ENCODE results near the gene DDX1.

The DDX1 gene

DNA sequence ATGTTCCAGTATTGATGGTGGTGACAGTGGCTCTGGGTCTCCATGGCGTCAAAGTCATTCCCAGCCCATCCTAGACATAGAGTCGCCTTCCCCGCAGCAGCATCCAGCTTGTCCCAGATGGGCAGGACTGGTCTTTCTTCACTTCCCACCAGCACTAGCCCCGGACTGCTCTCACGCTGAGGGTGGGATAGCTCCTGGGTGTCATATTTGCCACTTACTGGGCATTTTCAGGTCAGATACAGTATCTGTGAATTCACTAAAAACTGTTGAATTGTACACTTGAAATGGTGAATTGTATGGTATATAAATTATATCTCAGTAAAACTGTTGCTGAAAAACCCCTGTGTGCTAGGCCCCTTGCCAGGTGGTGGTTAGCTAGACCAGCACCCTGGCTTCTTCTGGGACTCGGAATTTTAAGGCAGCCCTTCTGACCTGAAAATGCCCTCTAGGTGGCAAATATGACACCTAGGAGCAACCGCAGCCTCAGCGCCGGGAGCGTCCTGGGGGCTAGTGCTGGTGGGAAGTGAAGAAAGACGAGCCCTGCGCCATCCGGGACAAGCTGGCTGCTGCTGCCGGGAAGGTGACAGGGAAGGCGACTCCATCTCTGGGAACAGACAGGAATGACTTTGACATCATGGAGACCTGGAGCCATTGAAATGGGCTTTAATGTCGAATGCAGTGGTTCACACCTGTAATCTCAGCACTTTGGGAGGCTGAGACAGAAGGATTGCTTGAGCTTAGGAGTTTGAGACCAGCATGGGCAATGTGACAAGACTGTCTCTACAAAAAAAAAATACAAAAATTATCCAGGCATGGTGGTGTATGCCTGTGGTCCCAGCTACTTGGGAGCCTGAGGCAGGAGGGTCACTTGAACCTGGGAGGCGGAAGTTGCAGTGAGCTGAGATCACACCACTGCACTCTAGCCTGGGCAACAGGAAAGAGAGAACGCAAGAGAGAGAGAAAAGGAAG, 56.2 kb downstream of the DDX1 start:
- no peak for DNase-seq

DNA sequence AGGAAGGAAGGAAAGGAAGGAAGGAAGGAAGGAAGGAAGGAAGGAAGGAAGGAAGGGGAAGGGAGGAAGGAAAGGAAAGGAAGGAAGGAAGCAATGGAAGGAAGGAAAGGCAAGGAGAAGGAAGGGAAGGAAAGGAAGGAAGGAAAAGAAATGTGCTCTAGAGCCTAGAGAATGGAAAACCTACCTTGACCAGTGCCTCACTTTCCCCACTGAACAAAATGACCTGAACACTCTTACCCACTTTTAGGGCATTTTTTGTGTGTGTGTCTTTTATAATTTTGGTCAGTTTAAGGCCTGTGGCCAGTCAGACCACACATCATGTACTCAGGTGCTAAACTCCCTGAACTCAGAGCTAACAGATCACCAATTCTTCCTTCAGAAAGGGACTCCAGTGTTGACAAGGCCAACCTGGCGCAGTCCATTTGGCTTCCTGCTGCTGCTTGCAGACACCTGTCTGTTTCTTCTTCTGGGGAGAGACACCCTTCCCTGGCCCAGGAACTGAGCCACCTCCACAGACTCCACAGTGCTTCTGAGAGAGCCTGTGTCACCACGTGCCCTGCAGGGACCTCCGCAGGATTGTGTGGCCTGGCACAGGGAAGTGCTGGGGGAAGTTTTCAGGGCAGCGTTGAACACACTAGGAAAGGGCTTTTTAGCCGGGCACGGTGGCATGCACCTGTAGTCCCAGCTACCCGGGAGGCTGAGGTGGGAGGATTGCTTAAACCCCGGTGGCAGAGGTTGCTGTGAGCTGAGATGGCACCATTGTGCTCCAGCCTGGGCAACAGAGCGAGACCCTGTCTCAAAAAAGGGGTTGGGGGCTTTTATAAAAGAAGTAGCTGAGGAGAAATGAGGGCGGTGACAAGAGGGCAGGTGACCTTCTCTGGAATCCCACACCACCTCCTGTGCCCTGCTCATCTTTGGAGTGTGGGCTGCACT, 57.2 kb downstream of the DDX1 start:
- DNase-seq: no peak

DNA sequence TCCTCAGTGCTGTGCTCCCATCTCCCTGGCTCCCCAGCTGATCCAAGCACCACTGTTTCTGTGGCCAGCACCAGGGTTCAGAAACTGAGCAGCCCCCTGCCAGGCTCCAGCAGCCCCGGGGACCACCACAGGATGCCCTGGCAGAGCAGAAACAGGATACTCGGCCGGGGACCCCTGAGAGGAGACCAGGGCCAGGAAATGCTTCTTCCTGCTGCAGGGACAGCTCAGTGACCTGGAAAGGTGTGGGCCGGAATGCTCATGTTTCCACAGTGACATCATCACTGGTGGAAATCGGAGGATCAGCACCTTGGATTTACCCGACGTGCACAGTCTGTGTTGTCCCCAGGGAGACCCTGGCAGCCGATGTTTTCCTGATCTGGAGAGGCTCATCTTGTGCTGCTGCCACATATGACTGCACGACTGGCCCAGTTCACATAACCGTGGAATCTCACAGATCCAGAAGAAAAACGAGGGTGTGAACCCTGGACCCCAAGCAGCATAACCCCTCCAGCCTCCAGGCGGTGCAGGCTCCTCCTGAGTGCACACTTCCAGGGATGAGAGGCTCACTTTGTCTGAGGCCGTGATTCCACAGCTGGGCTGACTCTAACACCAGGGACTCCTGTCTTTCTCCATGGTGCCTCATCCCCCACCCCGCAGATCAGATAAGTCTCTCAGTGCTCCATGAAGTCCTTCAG, 58.0 kb downstream of the DDX1 start:
- DNase-seq: no peak

DNA sequence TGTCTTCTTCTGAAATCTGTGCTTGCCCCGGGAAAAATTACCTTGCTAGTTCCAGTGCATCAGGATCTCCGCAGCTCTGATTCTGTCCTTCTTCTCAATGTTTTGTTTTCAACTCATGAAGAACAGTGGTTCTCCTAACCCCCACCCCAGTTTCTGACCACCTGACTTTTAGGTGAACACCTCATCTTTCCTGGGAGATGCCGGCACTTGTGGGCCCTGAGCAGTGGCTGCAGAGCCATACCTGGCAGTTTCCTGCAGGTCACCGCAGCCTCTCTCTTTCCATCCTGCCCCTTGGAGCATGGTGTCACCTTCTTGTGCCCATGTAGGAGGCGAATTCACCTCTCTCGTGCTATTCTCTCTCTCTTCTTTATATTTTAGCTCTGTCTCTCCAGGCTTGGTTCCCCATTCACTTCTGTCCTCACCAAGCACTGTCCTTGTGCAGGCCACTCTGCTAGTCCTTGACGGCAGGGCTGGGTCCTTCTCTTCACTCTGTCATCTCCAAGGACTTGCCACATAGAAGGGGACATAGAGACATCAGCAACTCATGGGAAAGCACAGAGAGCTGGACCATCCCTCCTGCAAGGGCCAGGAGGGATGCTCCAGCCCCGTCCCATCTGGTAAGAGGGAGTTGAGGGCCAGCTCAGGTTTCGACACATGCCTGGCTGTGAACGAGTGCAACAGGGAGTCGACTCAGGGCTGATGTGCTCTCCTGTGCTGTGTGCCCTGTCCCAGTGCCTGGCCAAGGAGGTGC, 59.1 kb downstream of the DDX1 start:
- DNase-seq: no peak

DNA sequence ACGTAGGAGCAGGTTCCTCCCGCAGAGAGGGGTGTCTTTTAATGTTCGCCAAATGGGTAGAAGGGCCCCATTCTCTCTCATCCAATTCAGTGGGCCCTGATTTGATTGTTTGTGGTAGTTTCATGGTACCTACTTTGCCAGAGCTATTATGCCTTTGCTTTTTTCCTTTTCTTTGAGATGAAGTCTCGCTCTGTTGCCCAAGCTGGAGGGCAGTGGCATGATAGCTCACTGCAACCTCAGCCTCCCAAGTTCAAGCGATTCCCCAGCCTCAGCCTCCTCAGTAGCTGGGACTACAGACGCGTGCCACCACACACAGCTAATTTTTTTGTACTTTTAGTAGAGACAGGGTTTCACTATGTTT, 59.7 kb downstream of the DDX1 start:
- no peak for DNase-seq

DNA sequence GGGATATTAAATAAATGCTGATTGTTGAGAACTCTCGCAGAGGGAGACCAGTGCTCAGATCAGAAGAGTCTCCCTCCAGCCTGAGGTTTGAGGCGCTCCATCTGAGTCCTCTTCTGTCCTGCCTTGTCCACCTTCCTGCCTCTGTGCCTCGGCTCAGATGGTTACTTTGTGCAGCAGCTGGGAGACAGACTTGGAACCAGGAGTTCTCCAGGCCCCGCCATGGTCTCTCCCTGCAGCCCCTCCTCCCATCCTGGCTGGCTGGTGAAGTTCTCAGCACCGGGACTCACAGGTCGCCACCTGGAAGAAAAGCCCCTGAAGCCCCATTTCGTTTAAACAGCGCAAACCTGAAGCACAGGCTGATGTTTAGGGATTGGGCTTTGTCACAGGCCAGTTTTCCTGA, 60.6 kb downstream of the DDX1 start:
- DNase-seq: no peak

DNA sequence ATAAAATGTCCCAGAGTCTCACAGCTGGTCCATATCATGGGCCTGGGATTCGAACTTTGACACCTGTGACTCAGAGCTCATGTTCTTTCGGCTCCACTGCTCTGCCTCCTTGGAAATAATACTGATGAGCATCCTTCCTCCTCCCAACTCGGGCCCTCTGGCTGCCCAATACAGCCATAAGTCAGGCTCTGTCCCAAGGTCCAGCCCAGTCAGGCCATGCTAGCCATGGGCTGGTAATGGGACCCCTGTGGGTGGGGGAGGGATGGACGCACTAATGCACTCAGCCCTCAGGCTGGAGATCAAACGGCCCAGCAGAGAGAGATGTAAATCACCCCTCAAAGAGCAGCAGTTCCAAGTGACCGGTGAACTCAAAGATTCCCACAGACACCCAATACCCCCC, 61.1 kb downstream of the DDX1 start:
- DNase-seq: no peak

DNA sequence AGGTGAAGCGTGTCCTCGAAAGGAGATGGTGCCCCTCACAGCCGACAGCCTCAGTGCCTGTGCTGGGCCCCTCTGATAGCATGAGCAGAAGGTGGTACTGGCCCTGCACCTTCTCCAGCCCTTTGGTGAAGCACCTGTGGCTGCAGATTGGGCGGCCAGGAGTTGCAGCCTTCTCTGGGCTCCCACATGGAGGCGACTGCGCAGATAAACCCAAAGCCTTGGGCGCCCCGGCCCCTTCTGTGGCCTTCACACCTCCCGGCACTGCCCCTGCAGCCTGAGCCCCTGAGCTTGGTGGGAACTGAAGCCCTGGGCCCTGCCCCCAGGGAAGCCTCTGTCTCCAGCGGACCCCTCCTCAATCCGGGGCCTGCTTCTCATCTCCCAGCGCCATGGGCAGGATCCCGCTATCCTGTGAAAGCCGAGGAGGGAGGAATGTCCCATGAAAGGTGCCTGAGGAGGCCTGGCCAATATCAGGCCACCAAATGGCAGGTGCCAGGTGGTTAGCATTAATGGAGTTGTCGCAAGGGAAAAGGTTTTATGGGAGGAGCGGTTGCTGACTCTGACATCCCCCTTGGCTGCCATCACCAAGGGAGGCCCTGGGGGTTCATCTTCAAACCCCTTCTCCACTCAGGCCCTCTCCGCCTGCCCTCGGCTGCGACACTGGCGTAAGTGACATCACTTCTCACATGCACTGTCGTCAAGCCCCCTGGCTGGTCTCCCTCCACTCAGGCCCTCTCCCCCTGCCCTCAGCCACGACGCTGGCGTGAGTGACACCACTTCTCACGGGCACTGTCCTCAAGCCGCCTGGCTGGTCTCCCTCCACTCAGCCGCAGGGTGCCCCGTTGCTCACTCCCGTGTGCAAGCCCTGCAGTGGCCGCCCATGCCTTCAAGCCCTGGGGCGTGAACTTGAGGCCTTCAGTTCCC, 62.4 kb downstream of the DDX1 start:
- DNase-seq: no peak

DNA sequence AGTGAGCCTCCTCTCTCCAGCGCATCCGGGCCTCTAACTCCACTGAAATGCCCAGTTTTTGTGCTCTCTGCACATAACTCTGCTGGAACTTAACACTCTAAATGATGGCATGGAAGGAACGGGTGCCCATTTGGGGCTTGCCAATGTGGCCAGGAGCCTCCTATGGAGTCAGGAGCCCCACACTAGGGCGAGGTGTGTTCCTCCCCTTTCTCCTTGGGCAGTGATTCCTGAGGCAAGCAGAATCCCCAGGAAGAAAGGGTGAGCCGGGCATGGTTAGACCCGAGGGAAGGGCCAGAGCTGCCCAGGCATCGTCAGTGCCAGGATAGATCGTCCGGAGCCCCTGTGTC, 63.0 kb downstream of the DDX1 start:
- no peak for DNase-seq

DNA sequence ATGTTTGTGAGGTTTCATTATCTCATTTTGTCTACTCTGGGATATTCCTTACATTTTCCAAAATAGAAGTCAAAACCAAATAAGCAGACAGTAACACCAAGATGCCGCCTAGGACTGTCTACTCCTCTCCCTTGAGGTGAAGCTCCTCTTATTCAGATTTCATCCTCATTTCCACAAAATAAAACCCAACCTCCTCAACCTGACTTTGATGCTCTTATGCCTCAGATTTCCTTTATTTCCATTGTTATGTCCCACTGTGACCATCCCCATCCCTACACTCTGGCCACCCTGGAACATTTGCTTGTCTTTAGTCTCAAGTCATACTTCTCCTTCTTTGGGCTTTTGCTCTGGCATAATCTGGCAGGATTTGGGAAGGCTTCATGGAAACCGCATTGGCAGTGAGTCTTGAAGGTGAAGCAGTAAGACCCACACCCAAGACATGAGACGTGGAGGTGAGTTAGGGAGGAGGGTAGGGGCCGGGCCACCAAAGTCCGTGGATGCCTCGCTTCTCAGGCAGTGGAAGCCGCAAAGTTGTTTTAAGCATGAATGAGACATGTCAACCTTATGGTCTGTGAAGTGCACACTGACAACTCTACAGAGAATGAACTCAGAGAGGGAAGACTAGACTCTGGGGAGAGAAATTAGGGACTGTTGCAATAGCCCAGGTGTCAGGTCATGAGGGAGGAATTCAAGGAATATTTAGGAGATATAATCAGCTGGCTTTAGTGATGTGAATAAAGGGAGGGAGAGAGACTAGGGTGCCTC, 63.6 kb downstream of the DDX1 start:
- no peak for DNase-seq

DNA sequence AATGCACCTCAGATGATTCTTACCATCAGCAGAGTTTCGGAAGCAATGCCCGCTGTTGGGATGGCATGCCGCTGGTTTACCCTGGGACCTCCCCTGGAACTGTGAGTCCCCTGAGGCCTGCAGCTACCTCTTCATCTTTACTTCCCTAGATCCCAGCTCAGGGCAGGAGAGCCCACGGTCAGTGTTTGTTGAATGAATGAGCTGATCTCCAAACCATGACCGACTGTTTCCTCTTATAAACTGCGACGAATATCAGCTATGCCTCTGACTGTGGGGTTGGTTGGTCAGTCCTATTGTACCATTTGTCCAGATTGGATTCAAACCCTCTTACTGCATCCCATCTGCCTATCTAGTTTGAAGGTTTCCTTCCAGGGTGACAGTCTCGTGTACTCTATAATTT, 64.4 kb downstream of the DDX1 start:
- no peak for DNase-seq

DNA sequence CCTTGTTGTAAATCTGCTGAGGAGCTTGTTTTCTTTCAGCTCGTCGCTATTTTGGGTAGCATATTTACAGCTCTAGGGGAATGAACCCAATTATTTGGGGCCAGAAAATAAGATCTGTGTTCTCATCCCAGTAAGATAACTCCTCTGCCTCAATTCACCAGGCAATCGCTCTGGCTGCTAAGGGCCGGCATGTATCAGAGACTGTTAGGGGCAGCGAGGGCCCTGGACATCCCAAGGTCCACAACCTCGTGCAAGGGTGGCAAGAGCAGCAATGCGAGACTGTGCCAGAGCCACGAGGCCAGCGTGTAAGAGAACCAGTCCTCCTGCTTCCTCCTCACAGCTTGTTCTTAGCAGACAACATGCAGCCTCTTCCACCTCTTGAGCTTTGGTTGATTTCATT, 66.1 kb downstream of the DDX1 start:
- no peak for DNase-seq

DNA sequence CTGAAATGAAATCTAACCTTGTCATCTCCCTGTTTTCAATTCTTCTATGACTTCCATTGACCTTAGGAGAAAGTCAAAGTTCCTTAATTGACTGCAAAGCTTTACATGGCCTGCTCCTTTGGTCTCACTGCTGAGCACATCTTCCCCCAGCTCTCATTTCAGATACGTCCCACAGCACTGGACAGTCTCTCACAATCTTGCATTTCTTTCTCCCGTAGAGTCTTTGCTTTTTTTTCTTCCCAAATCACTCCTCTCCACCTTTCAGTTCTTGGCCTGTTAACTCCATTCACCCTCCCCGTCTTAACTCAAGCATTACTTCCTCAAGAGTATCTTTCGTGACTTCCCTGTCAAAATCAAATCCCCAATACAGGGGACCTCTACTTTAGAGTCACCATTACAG, 67.2 kb downstream of the DDX1 start:
- no peak for DNase-seq

DNA sequence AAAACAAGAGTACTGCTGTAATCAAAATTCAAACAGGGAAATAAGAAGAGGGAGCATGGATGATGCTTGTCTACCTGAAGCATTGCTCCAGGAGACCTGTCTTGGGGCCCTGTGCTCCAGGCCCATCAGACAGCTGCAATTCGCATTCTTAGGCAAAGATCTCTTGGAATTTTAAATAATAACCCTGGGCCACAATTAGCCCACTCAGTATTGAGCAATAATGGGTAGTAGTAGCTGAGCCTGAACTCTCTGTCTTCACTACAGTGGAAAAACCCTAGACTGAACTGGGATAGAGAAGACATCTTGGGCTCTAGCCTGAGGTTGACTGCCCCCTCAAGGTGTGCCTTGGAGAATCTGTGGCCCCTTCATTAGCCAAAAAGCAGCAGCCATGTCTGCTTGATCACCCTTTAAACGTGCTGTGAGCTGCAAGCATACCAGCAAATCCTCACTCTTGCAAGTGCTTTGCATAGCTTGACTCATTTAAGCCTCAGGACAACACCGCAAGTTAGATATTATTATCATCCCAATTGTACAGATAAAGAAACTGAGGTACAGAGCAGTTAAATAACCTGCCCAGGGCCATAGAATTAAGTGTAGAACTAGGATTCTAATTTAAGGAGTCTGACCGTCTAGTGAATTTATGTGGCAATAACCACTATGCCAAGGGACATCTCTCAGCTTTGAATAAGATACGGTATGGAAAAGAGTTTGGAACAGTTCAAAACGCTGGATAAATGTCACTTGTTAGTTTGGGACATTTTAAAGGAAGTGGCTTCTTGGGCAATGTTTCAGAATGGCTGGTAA, 69.0 kb downstream of the DDX1 start:
- no peak for DNase-seq

DNA sequence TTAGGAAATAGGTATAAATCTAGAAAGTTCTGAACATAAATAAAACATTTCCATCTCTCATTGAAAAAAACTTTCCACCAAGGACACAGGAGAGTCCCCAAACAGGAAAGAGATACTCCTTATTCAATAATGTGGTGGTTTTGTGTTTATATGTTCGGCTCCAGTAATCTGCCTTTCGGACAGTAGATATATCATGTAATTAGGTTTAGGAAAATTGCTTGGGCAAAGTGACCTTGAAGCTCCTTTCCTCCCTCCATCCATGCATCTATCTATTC, 69.6 kb downstream of the DDX1 start:
- DNase-seq: no peak

DNA sequence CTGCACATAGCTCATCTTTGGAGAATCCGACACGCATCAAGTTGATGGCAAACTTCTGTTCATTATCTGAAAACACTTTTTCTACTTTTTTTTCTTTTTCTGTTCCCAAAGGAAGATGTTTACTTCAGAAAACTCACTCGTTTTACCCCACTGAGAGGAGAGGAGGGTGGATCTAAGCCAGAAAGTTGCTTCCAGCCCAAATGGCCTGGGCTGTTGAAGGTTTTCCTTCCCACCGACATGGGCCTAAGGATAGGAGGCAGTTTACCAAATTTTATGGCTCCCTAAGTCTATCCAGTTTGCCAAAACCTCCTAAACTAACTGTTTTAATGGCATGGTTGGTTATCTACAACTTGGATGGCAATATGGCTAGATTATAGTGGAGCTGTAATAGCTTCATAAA, 70.4 kb downstream of the DDX1 start:
- DNase-seq: no peak

DNA sequence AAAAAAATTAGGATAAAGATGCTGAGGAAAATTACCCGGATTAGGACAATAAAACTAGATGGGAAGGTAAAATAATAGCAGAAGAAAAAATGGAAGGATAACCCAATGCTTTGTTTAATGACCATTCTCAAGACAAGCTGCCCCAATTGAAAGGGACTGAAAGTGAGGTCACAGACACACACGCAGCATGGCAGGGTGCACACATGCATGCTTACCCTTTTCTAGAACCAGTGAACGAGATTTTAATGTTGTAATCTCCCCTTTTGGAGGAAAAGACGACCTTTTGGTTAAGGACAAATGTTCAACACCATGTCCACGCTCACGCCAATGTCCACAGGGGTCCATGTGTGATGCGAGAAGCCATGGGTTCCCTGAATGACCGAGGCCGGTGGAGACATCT, 70.9 kb downstream of the DDX1 start:
- no peak for DNase-seq

DNA sequence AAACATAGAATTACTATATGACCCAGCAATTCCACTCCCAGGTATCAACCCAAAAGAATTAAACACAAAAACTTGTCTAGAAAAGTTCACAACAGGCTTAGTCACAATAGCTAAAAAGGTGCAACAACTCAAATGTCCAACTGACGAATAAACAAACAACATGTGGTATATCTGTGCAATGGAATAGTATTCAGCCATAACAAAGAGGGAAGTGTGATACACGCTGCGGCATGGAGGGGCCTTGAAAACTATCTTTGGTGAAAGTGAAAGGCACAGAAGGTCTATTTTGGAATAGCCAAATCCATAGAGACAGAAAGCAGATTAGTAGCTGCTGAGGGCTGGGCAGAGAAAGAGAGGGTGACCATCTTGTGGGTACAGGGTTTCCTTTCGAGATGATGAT, 72.1 kb downstream of the DDX1 start:
- DNase-seq: no peak

DNA sequence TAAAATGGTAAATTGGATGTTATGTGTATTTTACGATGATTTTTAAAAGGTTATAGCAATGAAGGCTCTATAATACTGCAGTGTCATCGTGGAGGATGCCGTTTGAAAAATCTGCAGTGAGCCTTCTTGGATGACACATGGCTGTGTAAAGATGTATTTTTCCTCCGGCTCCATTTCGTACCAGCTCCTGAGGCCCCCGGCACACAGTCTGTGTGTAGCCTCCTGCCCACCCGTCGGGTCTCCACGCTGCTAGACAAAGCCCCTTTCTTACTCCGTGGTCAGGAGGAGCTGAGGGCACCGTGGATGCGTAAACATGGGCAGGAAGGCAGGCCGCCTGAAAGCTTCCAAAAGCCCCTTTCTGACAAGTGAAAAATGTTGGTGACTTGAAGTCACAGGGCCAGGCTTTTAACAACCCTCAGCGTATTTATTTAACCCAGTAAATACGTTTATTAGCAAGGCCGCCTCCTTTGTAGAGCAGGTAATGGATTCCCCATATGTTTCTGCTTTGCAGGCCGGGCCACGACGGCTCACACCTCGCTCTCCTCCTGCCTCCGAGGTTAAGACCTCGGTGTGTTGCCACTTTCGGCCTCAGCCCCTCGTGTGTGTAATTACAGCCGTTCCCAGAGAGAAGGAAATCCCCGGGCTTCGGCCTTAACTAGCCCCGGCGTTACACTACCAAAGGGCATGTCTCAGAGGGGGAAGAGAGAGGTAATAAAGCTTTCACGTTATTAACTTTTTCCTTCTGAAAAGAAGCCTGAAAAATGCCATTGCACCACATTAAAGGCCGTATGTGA, 72.8 kb downstream of the DDX1 start:
- DNase-seq: no peak

Data from NCI-H1417 (cell line).